Prostate gland (tissue), 2 donors: ENCODE data around the gene SLC24A3. TPM values are rescaled to one million over a fixed set of nuclear protein-coding genes. Genes with fewer than 3 reads are reported as not detected.

Experiments used
- DNase-seq: peaks from one replicate; pipeline ENCODE4 v3.0.0-alpha.2; 2019; ENCODE audit warnings: low spot score
- H3K27ac ChIP-seq, 2 donors: fragments of 200-600 bp; sonication (generic); 2 replicates each; pipeline ENCODE4 v1.5.1; 2017 to 2019
- H3K27me3 ChIP-seq: fragments of 200-600 bp; sonication (generic); replicated peaks from 2 replicates; pipeline ENCODE4 v1.5.1; 2019; ENCODE audit not compliant: insufficient read depth
- H3K36me3 ChIP-seq, 2 donors: fragments of 200-600 bp; sonication (generic); 1 replicate in 1 of 2; 2 replicates in 1 of 2; pipeline versions ENCODE4 v1.5.1 to v1.8.1; 2017 to 2019
- H3K4me1 ChIP-seq: fragments of 200-600 bp; sonication (generic); replicated peaks from 2 replicates; pipeline ENCODE4 v1.5.1; 2019
- H3K4me3 ChIP-seq, 2 donors: fragments of 200-600 bp; sonication (generic); 2 replicates each; pipeline ENCODE4 v1.5.1; 2017 to 2019
- H3K9me3 ChIP-seq: fragments of 200-600 bp; sonication (generic); 2 replicates; pipeline ENCODE4 v1.5.1; 2017
- POLR2A ChIP-seq: fragments of 450-650 bp; IDR thresholded peaks from one replicate; pipeline ENCODE4 v1.6.1; 2016; ENCODE audit warnings: antibody characterized with exemption, mild to moderate bottlenecking
- POLR2AphosphoS5 ChIP-seq: sonication (generic); formaldehyde crosslinking; IDR thresholded peaks from one replicate; pipeline ENCODE4 v1.6.1; 2017; ENCODE audit warnings: antibody characterized with exemption
- WGBS: methylation state at CpG from one replicate; pipeline ENCODE4 v1.1.5; 2018; 5-methylcytosine and 5-hydroxymethylcytosine counted together
- intact Hi-C: fragments of 100-400 bp; cut with DNase I; formaldehyde crosslinking; loops from one replicate; pipeline ENCODE4 v1.14.2; 2022
- total RNA-seq, 2 donors: library from RNA; depleted of rRNA; stranded (reverse); fragments of >200 nt; gene quantifications; one replicate each; pipeline ENCODE4 v1.1.0, GENCODE V29; 2016
- TF ChIP-seq, protein P1 (sequence below), 4 experiments: fragments of 200-600 bp in 2 of 4; fragments of 450-650 bp in 2 of 4; sonication (generic) in 2 of 4; IDR thresholded peaks; 1 replicate in 3 of 4; 2 replicates in 1 of 4; pipeline ENCODE4 v1.5.1; 2016 to 2019; ENCODE audit warnings: antibody characterized with exemption in 4 of 4, mild to moderate bottlenecking in 2 of 4, moderate library complexity in 2 of 4

SLC24A3 gene
- total RNA-seq, 2 donors from 2014 or later: 4.6 to 8.0 TPM

DNA sequence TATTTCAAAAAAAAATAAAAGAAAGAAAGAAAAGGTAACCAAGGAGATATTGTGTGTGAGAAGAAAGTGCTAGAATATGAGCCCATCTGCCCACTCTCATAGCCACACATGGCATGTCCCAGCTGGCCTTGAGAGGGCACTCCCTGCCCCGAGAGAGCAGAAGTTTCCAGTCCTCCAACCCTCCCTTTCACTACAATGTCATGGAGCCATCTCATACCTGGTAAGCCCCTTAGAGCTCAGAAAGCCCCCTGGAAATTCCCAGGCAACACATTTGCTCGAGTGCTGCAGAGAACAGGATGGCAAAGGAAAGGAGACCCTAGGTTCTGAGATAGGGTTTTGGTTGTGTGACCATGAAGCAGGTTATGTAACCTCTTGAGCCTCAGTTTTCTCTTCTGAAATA is 469.8 kb downstream of the SLC24A3 start:
- H3K36me3 ChIP-seq: no peaks in the 10 kb centered on the region
- WGBS: 61% methylated on average over 2 of the region's 2 CpGs
- TF ChIP-seq POLR2A (no peak), POLR2AphosphoS5 (no peak)
- TF ChIP-seq, protein P1, sequence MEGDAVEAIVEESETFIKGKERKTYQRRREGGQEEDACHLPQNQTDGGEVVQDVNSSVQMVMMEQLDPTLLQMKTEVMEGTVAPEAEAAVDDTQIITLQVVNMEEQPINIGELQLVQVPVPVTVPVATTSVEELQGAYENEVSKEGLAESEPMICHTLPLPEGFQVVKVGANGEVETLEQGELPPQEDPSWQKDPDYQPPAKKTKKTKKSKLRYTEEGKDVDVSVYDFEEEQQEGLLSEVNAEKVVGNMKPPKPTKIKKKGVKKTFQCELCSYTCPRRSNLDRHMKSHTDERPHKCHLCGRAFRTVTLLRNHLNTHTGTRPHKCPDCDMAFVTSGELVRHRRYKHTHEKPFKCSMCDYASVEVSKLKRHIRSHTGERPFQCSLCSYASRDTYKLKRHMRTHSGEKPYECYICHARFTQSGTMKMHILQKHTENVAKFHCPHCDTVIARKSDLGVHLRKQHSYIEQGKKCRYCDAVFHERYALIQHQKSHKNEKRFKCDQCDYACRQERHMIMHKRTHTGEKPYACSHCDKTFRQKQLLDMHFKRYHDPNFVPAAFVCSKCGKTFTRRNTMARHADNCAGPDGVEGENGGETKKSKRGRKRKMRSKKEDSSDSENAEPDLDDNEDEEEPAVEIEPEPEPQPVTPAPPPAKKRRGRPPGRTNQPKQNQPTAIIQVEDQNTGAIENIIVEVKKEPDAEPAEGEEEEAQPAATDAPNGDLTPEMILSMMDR (IDR thresholded peaks at IDR 0.05): no peak
- no peak for DNase-seq
- no peaks in the 10 kb centered on the region for H3K4me1 ChIP-seq
- no peaks in the 10 kb centered on the region for H3K27me3 ChIP-seq
- no peaks in the 10 kb centered on the region for H3K9me3 ChIP-seq
- no peak overlapping the region for H3K4me3 ChIP-seq
- H3K27ac ChIP-seq: no peak overlapping the region
- intact Hi-C loops: no loop called here

DNA sequence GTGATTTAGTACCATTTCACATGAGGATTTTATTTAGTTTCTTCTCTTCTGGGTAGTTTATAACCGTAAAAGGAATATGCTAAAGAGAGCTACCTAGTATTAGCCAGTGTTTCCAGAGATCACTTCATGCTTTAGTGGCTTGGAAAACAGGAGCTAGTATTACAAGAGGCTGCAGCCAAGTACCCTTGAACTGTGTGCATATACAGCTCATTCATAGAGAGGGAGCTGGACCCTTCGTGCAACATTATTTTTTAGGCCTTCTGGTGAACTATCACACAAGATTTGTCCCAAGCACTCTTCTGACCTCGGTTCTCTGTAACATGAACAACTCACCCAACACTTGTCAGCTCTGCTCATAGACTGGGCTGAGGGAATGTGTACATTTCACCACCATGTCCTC is 470.7 kb downstream of the SLC24A3 start:
- H3K9me3 ChIP-seq: no peaks in the 10 kb centered on the region
- no peak overlapping the region for H3K27ac ChIP-seq
- intact Hi-C loops: no loop called here
- TF ChIP-seq POLR2A: no peak
- TF ChIP-seq, protein P1 (IDR thresholded peaks at IDR 0.05): no peak
- no peak for TF ChIP-seq POLR2AphosphoS5
- WGBS: 84% methylated on average over 3 of the region's 3 CpGs
- no peak for DNase-seq
- no peaks in the 10 kb centered on the region for H3K36me3 ChIP-seq
- H3K4me3 ChIP-seq: no peak overlapping the region
- no peaks in the 10 kb centered on the region for H3K4me1 ChIP-seq
- H3K27me3 ChIP-seq: no peaks in the 10 kb centered on the region

DNA sequence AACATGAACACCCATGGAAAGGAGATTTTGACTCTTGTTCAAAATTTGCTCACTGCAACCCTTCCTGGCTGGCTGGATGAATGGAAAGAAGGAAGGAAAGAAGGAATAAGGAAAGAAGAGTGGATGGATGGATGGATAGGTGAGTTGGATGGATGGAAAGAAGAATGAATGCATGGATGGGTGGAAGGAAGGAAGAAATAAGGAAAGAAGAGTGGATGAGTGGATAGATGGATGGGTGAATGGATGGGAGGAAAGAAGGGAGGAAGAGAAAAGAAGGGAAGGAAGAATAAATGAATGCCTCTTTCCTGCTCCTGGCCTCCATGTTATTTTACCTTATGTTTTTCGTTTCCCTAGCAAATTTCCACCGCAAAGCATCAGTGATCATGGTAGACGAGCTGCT is 471.4 kb downstream of the SLC24A3 start:
- TF ChIP-seq POLR2AphosphoS5: no peak
- TF ChIP-seq, protein P1 (IDR thresholded peaks at IDR 0.05): no peak
- TF ChIP-seq POLR2A: no peak
- no peaks in the 10 kb centered on the region for H3K36me3 ChIP-seq
- intact Hi-C loops: no loop called here
- no peaks in the 10 kb centered on the region for H3K4me1 ChIP-seq
- H3K9me3 ChIP-seq: no peaks in the 10 kb centered on the region
- no peak overlapping the region for H3K4me3 ChIP-seq
- no peak overlapping the region for H3K27ac ChIP-seq
- no peak for DNase-seq
- no peaks in the 10 kb centered on the region for H3K27me3 ChIP-seq
- WGBS: 95% methylated on average over 3 of the region's 3 CpGs

DNA sequence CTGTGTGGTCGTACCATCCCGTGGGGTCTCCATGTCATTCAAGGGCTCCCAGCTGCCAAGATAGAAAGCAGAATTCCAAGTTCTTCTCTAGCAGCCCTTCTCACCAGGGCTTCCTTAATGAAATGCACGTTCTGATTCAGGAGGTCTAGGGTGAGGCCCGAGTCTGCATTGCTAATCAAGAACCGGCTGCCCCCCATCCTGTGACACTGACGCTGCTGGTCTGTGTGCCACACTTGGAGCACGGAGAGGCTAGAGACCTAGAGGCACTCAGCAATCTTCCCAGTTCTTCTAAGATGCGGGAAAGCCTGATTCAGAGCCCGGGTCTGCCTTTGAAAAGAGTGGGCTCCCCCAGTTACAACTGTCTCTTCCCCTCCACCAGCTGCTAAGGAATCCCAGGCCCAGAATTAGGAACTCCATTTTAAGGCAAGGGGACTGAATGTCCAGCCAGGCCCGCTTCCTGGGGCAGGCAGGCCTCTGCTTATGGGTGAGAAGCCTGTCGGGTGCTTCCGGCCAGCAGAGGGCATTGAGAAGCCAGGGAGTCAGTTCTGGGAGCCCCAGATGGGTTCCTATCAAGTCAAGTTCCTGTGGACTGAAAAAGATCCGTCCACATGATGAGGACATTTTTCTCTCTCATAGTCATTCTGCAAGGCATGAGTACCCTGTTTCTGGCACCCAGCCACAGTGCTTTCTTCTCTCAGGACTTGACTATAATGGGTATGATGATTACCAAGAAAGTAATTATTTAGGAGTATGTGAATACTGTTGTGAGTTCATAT is 475.8 kb downstream of the SLC24A3 start:
- peak; percentile 62 for DNase-seq
- H3K36me3 ChIP-seq: no peaks in the 10 kb centered on the region
- H3K4me1 ChIP-seq: no peaks in the 10 kb centered on the region
- no peaks in the 10 kb centered on the region for H3K27me3 ChIP-seq
- H3K9me3 ChIP-seq: no peaks in the 10 kb centered on the region
- no peak overlapping the region for H3K27ac ChIP-seq
- 70% methylated on average over 13 of the region's 13 CpGs for WGBS
- no peak for TF ChIP-seq POLR2A
- TF ChIP-seq POLR2AphosphoS5: peak; percentile 31
- TF ChIP-seq, protein P1 (IDR thresholded peaks at IDR 0.05): peak in 3 of 4 experiments; percentile 40 to 70 (median 64)
- intact Hi-C loops: no loop called here
- H3K4me3 ChIP-seq: no peak overlapping the region

DNA sequence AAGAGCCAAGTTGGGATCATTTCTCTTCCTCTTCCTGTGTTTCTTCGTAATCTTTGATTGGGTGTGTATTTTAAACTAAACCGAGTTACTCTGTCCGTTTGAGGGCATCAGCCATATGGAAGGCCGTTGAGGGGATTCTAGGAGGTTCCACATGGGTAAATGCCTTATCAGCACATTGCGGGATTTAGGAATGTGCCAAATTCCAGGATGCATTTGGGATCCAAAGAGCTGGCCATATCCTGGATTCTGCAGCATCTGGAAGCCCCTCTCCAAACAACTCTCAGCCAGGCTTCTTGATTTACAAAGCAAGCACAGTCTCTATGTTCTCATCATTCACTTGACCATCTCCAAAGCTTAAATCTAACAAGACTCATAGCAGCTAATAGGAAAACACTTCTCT is 478.0 kb downstream of the SLC24A3 start:
- Histone ChIP-seq H3K36me3 (no peaks in the 10 kb centered on the region), H3K27ac (no peak overlapping the region), H3K4me1 (no peaks in the 10 kb centered on the region), H3K27me3 (no peaks in the 10 kb centered on the region), H3K4me3 (no peak overlapping the region), H3K9me3 (no peaks in the 10 kb centered on the region)
- WGBS: 77% methylated on average over 5 of the region's 5 CpGs
- no peak for TF ChIP-seq POLR2AphosphoS5
- TF ChIP-seq, protein P1 (IDR thresholded peaks at IDR 0.05): no peak
- no peak for TF ChIP-seq POLR2A
- no peak for DNase-seq
- intact Hi-C loops: loop anchor here (5.0 to 10.0 kb wide), 3 partner anchors 94 to 307 kb away; no protein-coding TSS in a partner anchor
